OCI-LY3 (cell line): ENCODE results near the gene MRAP.

Experiments used
- EZH2phosphoT487 ChIP-seq: fragments of 200-600 bp; shearing (Covaris generic); IDR thresholded peaks from 2 replicates; pipeline ENCODE4 v1.6.1; 2018; ENCODE audit warnings: antibody characterized with exemption, mixed run types, low read depth
- TF ChIP-seq, protein P1 (sequence below): fragments of 200-600, 300-600 bp; sonication (generic); IDR thresholded peaks from 2 replicates; pipeline ENCODE4 v1.5.1; 2014; ENCODE audit warnings: antibody characterized with exemption, low read length, low read depth

DNA sequence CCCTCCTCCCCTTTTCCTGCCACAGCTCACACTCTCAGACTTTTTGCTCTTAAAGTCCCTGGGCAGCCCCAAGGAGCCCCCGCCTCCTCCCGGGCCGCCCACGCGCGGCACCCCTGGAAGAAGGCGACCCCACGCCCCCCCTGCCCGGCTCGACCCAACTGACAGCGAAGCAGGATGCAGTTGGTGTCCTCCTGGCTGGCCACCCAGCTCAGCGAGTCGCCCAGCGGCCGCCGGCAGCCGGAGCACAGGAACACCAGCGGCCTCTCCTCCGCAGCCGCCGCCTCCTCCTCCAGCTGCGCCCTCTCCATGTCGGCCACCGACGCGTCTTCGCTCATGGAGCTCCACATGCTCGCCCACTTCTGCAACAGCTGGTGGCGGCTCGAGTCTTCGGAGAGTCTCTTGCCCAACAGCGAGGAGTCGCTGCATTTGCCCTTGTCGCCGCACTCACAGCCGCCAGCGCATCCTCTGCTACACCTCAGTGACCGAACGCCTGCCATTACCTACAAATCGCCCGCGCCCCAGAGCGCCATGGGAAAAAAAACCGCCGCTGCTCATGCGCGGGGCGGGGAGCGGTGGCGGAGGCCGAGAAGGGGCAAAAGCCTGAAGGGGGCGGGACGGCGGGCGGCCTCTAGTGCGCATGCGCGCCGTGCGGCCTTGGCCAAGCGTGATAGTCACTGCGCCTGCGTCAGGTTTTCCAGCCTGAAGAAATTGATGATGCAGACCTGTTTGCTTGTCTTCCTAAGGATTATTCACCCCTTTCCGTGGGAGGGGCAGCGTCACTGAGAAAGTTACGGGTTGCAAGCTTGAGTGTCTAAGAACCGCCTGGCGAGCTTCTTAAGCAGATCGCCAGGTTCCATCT, 19.9 kb upstream of the MRAP start, which contains the start of gene MIS18A:
- TF ChIP-seq, protein P1, sequence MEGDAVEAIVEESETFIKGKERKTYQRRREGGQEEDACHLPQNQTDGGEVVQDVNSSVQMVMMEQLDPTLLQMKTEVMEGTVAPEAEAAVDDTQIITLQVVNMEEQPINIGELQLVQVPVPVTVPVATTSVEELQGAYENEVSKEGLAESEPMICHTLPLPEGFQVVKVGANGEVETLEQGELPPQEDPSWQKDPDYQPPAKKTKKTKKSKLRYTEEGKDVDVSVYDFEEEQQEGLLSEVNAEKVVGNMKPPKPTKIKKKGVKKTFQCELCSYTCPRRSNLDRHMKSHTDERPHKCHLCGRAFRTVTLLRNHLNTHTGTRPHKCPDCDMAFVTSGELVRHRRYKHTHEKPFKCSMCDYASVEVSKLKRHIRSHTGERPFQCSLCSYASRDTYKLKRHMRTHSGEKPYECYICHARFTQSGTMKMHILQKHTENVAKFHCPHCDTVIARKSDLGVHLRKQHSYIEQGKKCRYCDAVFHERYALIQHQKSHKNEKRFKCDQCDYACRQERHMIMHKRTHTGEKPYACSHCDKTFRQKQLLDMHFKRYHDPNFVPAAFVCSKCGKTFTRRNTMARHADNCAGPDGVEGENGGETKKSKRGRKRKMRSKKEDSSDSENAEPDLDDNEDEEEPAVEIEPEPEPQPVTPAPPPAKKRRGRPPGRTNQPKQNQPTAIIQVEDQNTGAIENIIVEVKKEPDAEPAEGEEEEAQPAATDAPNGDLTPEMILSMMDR, result no peak
- no peak for TF ChIP-seq EZH2phosphoT487
